ENCODE data around the gene DMRTB1. TPM values are rescaled to one million over a fixed set of nuclear protein-coding genes. Genes with fewer than 3 reads are reported as not detected.

The DMRTB1 gene
- total and polyA plus RNA-seq, 2 of the 8 experiments (the other 6 are each of a cell fraction or from before 2014, with no cell fraction given) = 0.06 to 0.35 TPM

- no peak for TF ChIP-seq CHD7 (IDR thresholded peaks at IDR 0.05; ENCODE audit: insufficient replicate concordance, low read length)
- no peak for TF ChIP-seq POU5F1 (IDR thresholded peaks at IDR 0.05; ENCODE audit: low read depth, low read length)
- TF ChIP-seq RAD21 (IDR thresholded peaks at IDR 0.05 in 1 of 2, conservative IDR thresholded peaks at IDR 0.05 in 1 of 2; ENCODE audit: low read depth in 2 of 2, low read length in 2 of 2) = no peak
- no peak for TF ChIP-seq HDAC6 (IDR thresholded peaks at IDR 0.05; ENCODE audit: low read depth, low read length)
- TF ChIP-seq GABPA (IDR thresholded peaks at IDR 0.05; ENCODE audit: borderline replicate concordance, insufficient read depth, low read length) = no peak
- no peak for TF ChIP-seq JUND (IDR thresholded peaks at IDR 0.05; ENCODE audit: low read length)
- no peak for TF ChIP-seq JUN (IDR thresholded peaks at IDR 0.05; ENCODE audit: low read depth, low read length)
- no peak for TF ChIP-seq NANOG (IDR thresholded peaks at IDR 0.05; ENCODE audit: insufficient read depth, low read depth, low read length, poor library complexity, severe bottlenecking)
- no peak for TF ChIP-seq PHF8 (conservative IDR thresholded peaks at IDR 0.05; ENCODE audit: low read depth, low read length)
- TF ChIP-seq ATF3 (IDR thresholded peaks at IDR 0.05; ENCODE audit: insufficient read depth, low read depth, low read length) = no peak
- no peak for TF ChIP-seq FOSL1 (IDR thresholded peaks at IDR 0.05; ENCODE audit: insufficient read depth, low read depth, low read length)
Observed at GRCh38 chr1:53475664-53476063, 16.5 kb downstream of the DMRTB1 start (continued).
